HepG2 (cell line): ENCODE measurements around the gene HSCB. TPM values are rescaled to one million over a fixed set of nuclear protein-coding genes. Genes with fewer than 3 reads are reported as not detected.
A peak's percentile ranks its signal among the peaks of the same experiment; 100 is the strongest.

Experiments
- CCAR2 ChIP-seq: fragments of 200-400 bp; formaldehyde crosslinking; optimal IDR thresholded peaks from 2 replicates; pipeline ENCODE3; 2018; ENCODE audit warnings: low read depth, mild to moderate bottlenecking, low read length, moderate library complexity
- DPF2 ChIP-seq: sonication (generic); formaldehyde crosslinking; IDR thresholded peaks from 2 replicates; pipeline ENCODE4 v1.4.0; 2020; ENCODE audit warnings: mild to moderate bottlenecking, low read depth, missing genetic modification reagents, borderline replicate concordance
- GABPA ChIP-seq, 2 experiments: IDR thresholded peaks; 2 replicates each; pipeline ENCODE4 v1.6.1; 2011 to 2016; ENCODE audit warnings: low read depth in 2 of 2, low read length in 1 of 2, missing biosample characterization in 1 of 2, missing genetic modification characterization in 1 of 2
- HMGXB3 ChIP-seq: sonication (generic); formaldehyde crosslinking; IDR thresholded peaks from 2 replicates; pipeline ENCODE4 v1.4.0; 2020; ENCODE audit warnings: missing genetic modification reagents, borderline replicate concordance
- RERE ChIP-seq: IDR thresholded peaks from 2 replicates; pipeline ENCODE4 v1.6.1; 2016; ENCODE audit warnings: low read depth, missing genetic modification reagents, missing compliant biosample characterization
- REXO4 ChIP-seq: sonication (generic); formaldehyde crosslinking; IDR thresholded peaks from 2 replicates; pipeline ENCODE4 v1.8.0; 2022; ENCODE audit warnings: missing genetic modification reagents, mild to moderate bottlenecking, borderline replicate concordance
- STAT6 ChIP-seq: sonication (generic); formaldehyde crosslinking; IDR thresholded peaks from 2 replicates; pipeline ENCODE4 v1.4.0; 2020; ENCODE audit warnings: missing genetic modification reagents, mild to moderate bottlenecking, borderline replicate concordance
- ZBTB49 ChIP-seq: sonication (generic); formaldehyde crosslinking; IDR thresholded peaks from 2 replicates; pipeline ENCODE4 v1.4.0; 2020; ENCODE audit warnings: missing genetic modification reagents, borderline replicate concordance
- ZNF44 ChIP-seq: sonication (generic); formaldehyde crosslinking; IDR thresholded peaks from 2 replicates; pipeline ENCODE4 v1.5.1; 2020; ENCODE audit warnings: mild to moderate bottlenecking, missing genetic modification reagents
- ZNF563 ChIP-seq: sonication (generic); formaldehyde crosslinking; IDR thresholded peaks from 2 replicates; pipeline ENCODE4 v1.8.0; 2022; ENCODE audit warnings: mild to moderate bottlenecking, moderate library complexity, missing genetic modification reagents
- ZNF616 ChIP-seq: sonication (generic); formaldehyde crosslinking; IDR thresholded peaks from 2 replicates; pipeline ENCODE4 v1.5.0; 2020; ENCODE audit warnings: low read depth, mild to moderate bottlenecking, missing genetic modification reagents
- polyA plus RNA-seq, 8 experiments: library from polyadenylated mRNA; depleted of rRNA in 3 of 8; stranded (reverse) in 7 of 8; unstranded in 1 of 8; fragments of >200 nt; fragmentation: Illumina TruSeq in 4 of 8; extraction: Trizol in 4 of 8; gene quantifications; 2 replicates each; pipeline versions ENCODE4 v1.2.1 to v1.2.3, GENCODE V29; 2011 to 2016; ENCODE audit warnings: low read depth in 4 of 8, missing spikeins in 1 of 8, mixed read lengths in 1 of 8; ENCODE audit not compliant: insufficient read depth in 1 of 8
- total RNA-seq, 5 experiments: library from RNA; depleted of rRNA; stranded (reverse); fragments of >200 nt; fragmentation: Illumina TruSeq; extraction: Trizol; gene quantifications; 2 replicates each; pipeline ENCODE4 v1.2.3, GENCODE V29; 2016; ENCODE audit warnings: low read depth in 1 of 5

Gene HSCB
- total and polyA plus RNA-seq, 2 of the 13 experiments (the other 11 are each of a cell fraction or from before 2014, with no cell fraction given), result 15.4 to 20.9 TPM

GRCh38 chr22:28711820-28712777 lies 29.7 kb upstream of the HSCB start (continued):
- TF ChIP-seq HMGXB3 (CRISPR knock-in tag) (no peak), RERE (no peak), CCAR2 (no peak), ZNF563 (CRISPR knock-in tag) (no peak), GABPA (IDR thresholded peaks at IDR 0.05; ENCODE audit: low read depth, low read length) (no peak), GABPA (CRISPR knock-in tag; IDR thresholded peaks at IDR 0.05; ENCODE audit: low read depth) (no peak; the same call in 1 of the 2 replicates), ZNF44 (CRISPR knock-in tag) (no peak), REXO4 (CRISPR knock-in tag) (no peak), ZNF616 (no peak), ZBTB49 (CRISPR knock-in tag) (no peak), STAT6 (CRISPR knock-in tag) (no peak), DPF2 (CRISPR knock-in tag) (peak; percentile 65)
